KG1 (cell line): ENCODE measurements around the gene RNF10.
A peak's percentile ranks its signal among the peaks of the same experiment; 100 is the strongest.
"Not testable (repeated sequence)": the region's sequence is repeated elsewhere in the genome, so short reads cannot be mapped to it uniquely, and the experiment has no call there.

Experiments used
- DNase-seq: peaks from one replicate; lab custom pipeline; 2025; lab: John Stamatoyannopoulos, UW

Gene RNF10

GRCh38 chr12:120528861-120529525 lies 5.2 kb upstream of the RNF10 start, which contains the start of gene COQ5:
TSS of gene COQ5 (minus strand) at chr12:120529158. CDS start at chr12:120529141, 17 bp downstream.
- peak; percentile 72 for DNase-seq

GRCh38 chr12:120529641-120530417 lies 4.3 kb upstream of the RNF10 start:
- peak; percentile 36 for DNase-seq

- DNase-seq, result not testable (repeated sequence)
Measured at GRCh38 chr12:120530418-120530761, 3.8 kb upstream of the RNF10 start.

GRCh38 chr12:120532701-120533238 lies 1.4 kb upstream of the RNF10 start:
- no peak for DNase-seq

GRCh38 chr12:120534703-120535655 lies 823 bp downstream of the RNF10 start:
- peak; percentile 54 for DNase-seq

GRCh38 chr12:120536064-120536791 lies 2.1 kb downstream of the RNF10 start:
- no peak for DNase-seq

- no peak for DNase-seq
Measured at GRCh38 chr12:120537856-120538220, 3.7 kb downstream of the RNF10 start.

- no peak for DNase-seq
Measured at GRCh38 chr12:120538281-120539156, 4.4 kb downstream of the RNF10 start.

- no peak for DNase-seq
Measured at GRCh38 chr12:120539303-120539702, 5.1 kb downstream of the RNF10 start.

GRCh38 chr12:120540445-120540844 lies 6.3 kb downstream of the RNF10 start:
- no peak for DNase-seq

GRCh38 chr12:120542166-120542565 lies 8.0 kb downstream of the RNF10 start:
- no peak for DNase-seq

GRCh38 chr12:120544691-120545090 lies 10.5 kb downstream of the RNF10 start:
- no peak for DNase-seq

- no peak for DNase-seq
Measured at GRCh38 chr12:120546050-120546386, 11.9 kb downstream of the RNF10 start.

GRCh38 chr12:120554678-120555077 lies 20.5 kb downstream of the RNF10 start:
- no peak for DNase-seq

- no peak for DNase-seq
Measured at GRCh38 chr12:120557589-120557988, 23.4 kb downstream of the RNF10 start.

- no peak for DNase-seq
Measured at GRCh38 chr12:120562906-120563305, 28.8 kb downstream of the RNF10 start.

- no peak for DNase-seq
Measured at GRCh38 chr12:120563495-120563894, 29.3 kb downstream of the RNF10 start.

GRCh38 chr12:120571299-120571698 lies 37.1 kb downstream of the RNF10 start:
- no peak for DNase-seq

- DNase-seq, result no peak
Measured at GRCh38 chr12:120573560-120573959, 39.4 kb downstream of the RNF10 start.

- DNase-seq, result no peak
Measured at GRCh38 chr12:120574106-120574505, 40.0 kb downstream of the RNF10 start.

GRCh38 chr12:120579179-120579578 lies 45.0 kb downstream of the RNF10 start:
- DNase-seq, result no peak
